ENCODE data around the gene TAS1R1. TPM values are rescaled to one million over a fixed set of nuclear protein-coding genes. Genes with fewer than 3 reads are reported as not detected.
A peak's percentile ranks its signal among the peaks of the same experiment; 100 is the strongest.

Gene TAS1R1
- total and polyA plus RNA-seq, 9 of the 15 experiments (the other 6 are each of a cell fraction or from before 2014, with no cell fraction given), result 0.06 TPM; not detected in 8

- TF ChIP-seq ZNF609 (CRISPR knock-in tag; IDR thresholded peaks at IDR 0.05; ENCODE audit: borderline replicate concordance) (no peak), NFATC3 (IDR thresholded peaks at IDR 0.05) (no peak), ZNF239 (CRISPR knock-in tag; IDR thresholded peaks at IDR 0.05) (no peak), DNMT1 (IDR thresholded peaks at IDR 0.05) (no peak), AFF1 (IDR thresholded peaks at IDR 0.05; ENCODE audit: low read depth in 1 of 2, partially characterized antibody in 2 of 2) (peak in 1 of 2 experiments; percentile 98), MEF2D (tag; conservative IDR thresholded peaks at IDR 0.05; ENCODE audit: low read depth) (no peak), E2F1 (CRISPR knock-in tag; IDR thresholded peaks at IDR 0.05) (peak; percentile 87), ZNF395 (CRISPR knock-in tag; IDR thresholded peaks at IDR 0.05) (peak; percentile 95), POLR2B (IDR thresholded peaks at IDR 0.05; ENCODE audit: low read depth, partially characterized antibody) (peak; percentile 35), BCLAF1 (IDR thresholded peaks at IDR 0.05; ENCODE audit: borderline replicate concordance in 1 of 2, control insufficient read depth in 1 of 2, low read depth in 2 of 2, low read length in 1 of 2) (no peak), XRCC5 (IDR thresholded peaks at IDR 0.05; ENCODE audit: low read depth, low read length) (no peak)
Measured at GRCh38 chr1:6613361-6614018, 58.4 kb downstream of the TAS1R1 start, which contains the start of gene PHF13 (continued).
